ACC112 (cell line): ENCODE data around the gene ZNF177.

Source experiments
- H2AFZ ChIP-seq: fragments of 200-600 bp; sonication (generic); one replicate; pipeline ENCODE4 v1.6.0; 2017; ENCODE audit warnings: antibody characterized with exemption, low read length; ENCODE audit not compliant: unreplicated experiment
- H3K27ac ChIP-seq: fragments of 200-600 bp; sonication (generic); 2 replicates; pipeline ENCODE4 v1.5.1; 2014; ENCODE audit warnings: low read depth, mild to moderate bottlenecking, antibody characterized with exemption, low read length, moderate library complexity
- H3K27me3 ChIP-seq: fragments of 200-600 bp; sonication (generic); 2 replicates; pipeline ENCODE4 v1.6.1; 2014; ENCODE audit warnings: mild to moderate bottlenecking, antibody characterized with exemption, low read length, moderate library complexity, mixed read lengths; ENCODE audit not compliant: insufficient read depth
- H3K36me3 ChIP-seq: fragments of 200-600 bp; sonication (generic); 2 replicates; pipeline ENCODE4 v1.6.1; 2016; ENCODE audit warnings: mild to moderate bottlenecking, antibody characterized with exemption, low read length, moderate library complexity, mixed read lengths; ENCODE audit not compliant: insufficient read depth
- H3K4me1 ChIP-seq: fragments of 200-600 bp; sonication (generic); one replicate; pipeline ENCODE4 v1.6.1; 2016; ENCODE audit warnings: low read length, mixed read lengths; ENCODE audit not compliant: insufficient read depth, unreplicated experiment, control insufficient read depth
- H3K4me3 ChIP-seq: fragments of 200-600 bp; sonication (generic); 2 replicates; pipeline ENCODE4 v1.5.1; 2014; ENCODE audit warnings: mild to moderate bottlenecking, low read depth, low read length
- H3K79me2 ChIP-seq: fragments of 200-600 bp; sonication (generic); one replicate; pipeline ENCODE4 v1.6.0; 2016; ENCODE audit warnings: low read length; ENCODE audit not compliant: control insufficient read depth, unreplicated experiment, insufficient read depth

ZNF177 gene

GRCh38 chr19:9427941-9428340, 65.1 kb downstream of the ZNF177 start:
- no peaks in the 10 kb centered on the region for H3K4me1 ChIP-seq
- H3K27ac ChIP-seq: no peak overlapping the region
- no peaks in the 10 kb centered on the region for H3K27me3 ChIP-seq
- no peak overlapping the region for H2AFZ ChIP-seq
- no peak overlapping the region for H3K4me3 ChIP-seq
- H3K36me3 ChIP-seq: peaks cover under 1% of the 10 kb centered on the region; the same call in 1 of the 2 replicates
- no peaks in the 10 kb centered on the region for H3K79me2 ChIP-seq

GRCh38 chr19:9430444-9430843, 67.6 kb downstream of the ZNF177 start:
- no peak overlapping the region for H3K4me3 ChIP-seq
- peaks cover 4% of the 10 kb centered on the region; the same call in 1 of the 2 replicates for H3K36me3 ChIP-seq
- H3K27me3 ChIP-seq: no peaks in the 10 kb centered on the region
- H3K4me1 ChIP-seq: peaks cover 9% of the 10 kb centered on the region
- peaks cover 14% of the 10 kb centered on the region for H3K79me2 ChIP-seq
- no peak overlapping the region for H2AFZ ChIP-seq
- no peak overlapping the region for H3K27ac ChIP-seq

DNA sequence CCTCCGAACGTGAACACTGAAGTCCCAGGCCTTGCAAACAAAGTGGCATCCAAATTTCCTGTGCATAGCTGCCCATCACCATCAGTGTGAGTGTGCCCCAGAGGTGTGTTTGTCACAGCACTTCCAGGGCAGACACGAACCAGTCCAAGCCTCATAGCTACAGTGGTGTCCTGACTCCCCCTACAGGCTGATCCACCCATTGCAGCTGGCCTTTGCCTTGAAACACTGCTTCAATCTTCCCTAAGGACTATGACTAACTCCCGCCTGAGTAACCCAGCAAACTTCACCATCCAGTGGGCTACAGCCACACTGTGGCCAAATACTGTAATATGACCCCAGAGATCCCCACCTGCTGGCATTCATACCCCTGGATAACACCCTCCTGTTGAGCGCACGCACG, 68.7 kb downstream of the ZNF177 start:
- Histone ChIP-seq H3K27ac (no peak overlapping the region), H3K4me3 (no peak overlapping the region), H3K27me3 (no peaks in the 10 kb centered on the region), H3K4me1 (peaks cover 14% of the 10 kb centered on the region), H3K36me3 (peaks cover 4% of the 10 kb centered on the region; the same call in 1 of the 2 replicates), H3K79me2 (peaks cover 23% of the 10 kb centered on the region), H2AFZ (no peak overlapping the region)
